Muscle layer of colon (tissue), 2 donors: ENCODE data around the gene PCYT1A.
A peak's percentile ranks its signal among the peaks of the same experiment; 100 is the strongest.

ENCODE experiments used
- H3K27ac ChIP-seq: one replicate; pipeline ENCODE4 v1.7.0; 2013; ENCODE audit warnings: low read depth, mild to moderate bottlenecking, low read length, moderate library complexity
- H3K27me3 ChIP-seq, 2 donors: one replicate each; pipeline ENCODE4 v1.7.0; 2013; ENCODE audit warnings: low read length in 2 of 2, mild to moderate bottlenecking in 2 of 2; ENCODE audit not compliant: insufficient read depth in 2 of 2, control insufficient read depth in 1 of 2
- H3K36me3 ChIP-seq: one replicate; pipeline ENCODE4 v1.7.0; 2013; ENCODE audit warnings: mild to moderate bottlenecking, low read length; ENCODE audit not compliant: insufficient read depth
- H3K4me1 ChIP-seq: one replicate; pipeline ENCODE4 v1.7.0; 2013; ENCODE audit warnings: mild to moderate bottlenecking, low read length; ENCODE audit not compliant: insufficient read depth
- H3K4me3 ChIP-seq, 2 donors: one replicate each; pipeline ENCODE4 v1.7.0; 2013; ENCODE audit warnings: low read length in 2 of 2, low read depth in 1 of 2, mild to moderate bottlenecking in 1 of 2, moderate library complexity in 1 of 2
- H3K9ac ChIP-seq: one replicate; pipeline ENCODE4 v1.7.0; 2013; ENCODE audit warnings: low read length
- H3K9me3 ChIP-seq: one replicate; pipeline ENCODE4 v1.7.0; 2013; ENCODE audit warnings: mild to moderate bottlenecking, low read length
- donor health status: abdominal sarcoma.
- donor health status: Adenocarcinoma of cecum.

The PCYT1A gene

DNA sequence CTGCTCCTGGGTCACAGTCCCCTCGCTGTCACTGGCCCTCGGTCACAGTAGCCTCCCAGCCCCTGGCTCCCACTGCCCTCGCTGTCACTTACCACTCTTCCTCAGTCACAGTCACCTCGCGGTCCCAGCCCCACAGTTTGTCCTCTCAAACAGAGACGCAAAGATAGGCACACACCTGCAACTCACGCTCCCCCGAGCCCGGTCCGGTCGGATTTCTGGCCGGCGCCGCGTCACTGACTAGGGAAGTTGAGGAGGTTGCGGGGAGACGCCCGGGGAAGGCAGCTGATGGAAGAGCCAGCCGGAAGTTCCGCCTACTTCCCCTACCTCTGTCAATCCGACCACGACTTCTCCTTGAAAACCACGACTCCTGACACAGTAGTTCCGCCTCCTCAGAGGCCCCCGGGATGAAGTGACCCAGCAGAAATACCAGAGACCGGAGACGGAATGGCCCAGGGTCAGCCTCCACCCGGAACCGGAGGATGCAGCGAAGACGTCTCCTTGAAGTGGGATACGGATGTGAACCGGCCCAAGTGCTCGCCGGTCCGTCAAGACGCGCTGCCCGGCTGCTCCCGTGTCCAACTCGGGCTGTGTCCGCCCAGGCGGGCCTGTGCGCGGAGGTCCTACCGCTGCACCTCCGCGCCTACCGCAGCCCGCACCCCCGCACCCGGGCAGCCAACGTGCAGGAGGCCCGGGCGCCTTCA lies at the start of gene PCYT1A:
TSS of gene PCYT1A (minus strand) at position 287 of the 701 bp plus-strand sequence. CDS start 17,195 bp downstream, outside the sequence.
- no peaks in the 10 kb centered on the region for H3K36me3 ChIP-seq
- peak within 1 kb of the TSS; percentile 96 for H3K27ac ChIP-seq
- H3K9me3 ChIP-seq = no peaks in the 10 kb centered on the region
- peaks cover 20% of the 10 kb centered on the region for H3K4me1 ChIP-seq
- no peaks in the 10 kb centered on the region for H3K27me3 ChIP-seq
- H3K4me3 ChIP-seq = peak within 1 kb of the TSS; percentile 80 to 99
- peak within 1 kb of the TSS; percentile 99 for H3K9ac ChIP-seq

- Histone ChIP-seq H3K27ac (no peak overlapping the region), H3K27me3 (no peaks in the 10 kb centered on the region), H3K4me3 (no peak overlapping the region), H3K9me3 (no peaks in the 10 kb centered on the region), H3K4me1 (no peaks in the 10 kb centered on the region), H3K36me3 (no peaks in the 10 kb centered on the region), H3K9ac (no peak overlapping the region)
These were observed 49.0 kb upstream of the PCYT1A start for GRCh38 chr3:196336319-196337145.

DNA sequence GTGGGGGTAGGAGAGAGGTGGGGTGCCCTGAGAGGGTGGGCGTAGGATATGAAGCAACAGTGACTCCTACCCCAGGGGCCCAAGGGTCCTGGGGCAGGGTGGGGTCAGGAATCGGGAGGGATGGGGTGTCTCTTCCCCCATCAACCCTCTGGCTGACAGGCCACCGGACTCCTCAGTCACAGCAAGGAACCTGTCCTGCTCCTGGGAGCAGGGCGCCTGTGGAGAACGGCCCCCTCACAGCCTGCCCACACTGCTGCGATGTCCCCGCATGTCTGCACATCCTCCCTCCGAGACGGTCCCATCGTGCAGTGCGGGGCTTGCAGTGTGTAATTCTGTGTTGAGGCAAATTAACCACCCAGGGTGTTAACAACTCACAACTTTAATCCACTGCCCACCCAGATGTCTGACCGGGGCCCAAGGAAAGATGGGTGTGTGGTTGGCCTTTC lies 48.0 kb upstream of the PCYT1A start:
- no peaks in the 10 kb centered on the region for H3K4me1 ChIP-seq
- no peak overlapping the region for H3K9ac ChIP-seq
- H3K27ac ChIP-seq = no peak overlapping the region
- no peaks in the 10 kb centered on the region for H3K9me3 ChIP-seq
- no peaks in the 10 kb centered on the region for H3K27me3 ChIP-seq
- no peak overlapping the region for H3K4me3 ChIP-seq
- no peaks in the 10 kb centered on the region for H3K36me3 ChIP-seq

GRCh38 chr3:196334982-196335381 lies 47.5 kb upstream of the PCYT1A start:
- H3K27me3 ChIP-seq = no peaks in the 10 kb centered on the region
- no peaks in the 10 kb centered on the region for H3K9me3 ChIP-seq
- no peak overlapping the region for H3K9ac ChIP-seq
- H3K4me3 ChIP-seq = no peak overlapping the region
- H3K36me3 ChIP-seq = no peaks in the 10 kb centered on the region
- no peak overlapping the region for H3K27ac ChIP-seq
- H3K4me1 ChIP-seq = no peaks in the 10 kb centered on the region

- Histone ChIP-seq H3K36me3 (no peaks in the 10 kb centered on the region), H3K4me3 (no peak overlapping the region), H3K27ac (no peak overlapping the region), H3K9ac (no peak overlapping the region), H3K9me3 (no peaks in the 10 kb centered on the region), H3K4me1 (no peaks in the 10 kb centered on the region), H3K27me3 (peaks cover 0 to 5% of the 10 kb centered on the region in 2 donors)
These were observed 44.6 kb upstream of the PCYT1A start for GRCh38 chr3:196332168-196332567.

DNA sequence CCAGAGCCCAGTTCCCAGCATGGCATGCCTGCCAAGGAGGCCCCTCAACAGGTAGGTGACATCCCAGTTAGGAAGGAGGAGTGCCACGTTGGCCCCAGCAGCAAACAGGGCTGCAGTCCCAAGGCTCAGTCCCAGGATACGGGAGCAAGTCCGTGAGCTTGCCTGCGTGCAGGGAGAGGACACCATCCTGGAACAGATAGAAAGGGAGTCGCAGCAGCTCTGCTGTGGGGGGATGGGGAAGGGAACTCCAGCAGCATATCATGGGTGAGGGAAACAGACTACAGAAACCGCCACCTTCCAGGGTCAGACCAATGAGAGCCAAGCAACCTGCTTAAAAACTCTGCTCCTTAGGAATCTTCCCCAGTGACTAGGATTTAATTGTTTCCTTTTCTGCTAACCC lies 39.9 kb upstream of the PCYT1A start:
- no peaks in the 10 kb centered on the region for H3K36me3 ChIP-seq
- peaks cover 0 to 6% of the 10 kb centered on the region in 2 donors for H3K27me3 ChIP-seq
- H3K4me1 ChIP-seq = no peaks in the 10 kb centered on the region
- no peak overlapping the region for H3K27ac ChIP-seq
- no peaks in the 10 kb centered on the region for H3K9me3 ChIP-seq
- H3K4me3 ChIP-seq = no peak overlapping the region
- no peak overlapping the region for H3K9ac ChIP-seq

DNA sequence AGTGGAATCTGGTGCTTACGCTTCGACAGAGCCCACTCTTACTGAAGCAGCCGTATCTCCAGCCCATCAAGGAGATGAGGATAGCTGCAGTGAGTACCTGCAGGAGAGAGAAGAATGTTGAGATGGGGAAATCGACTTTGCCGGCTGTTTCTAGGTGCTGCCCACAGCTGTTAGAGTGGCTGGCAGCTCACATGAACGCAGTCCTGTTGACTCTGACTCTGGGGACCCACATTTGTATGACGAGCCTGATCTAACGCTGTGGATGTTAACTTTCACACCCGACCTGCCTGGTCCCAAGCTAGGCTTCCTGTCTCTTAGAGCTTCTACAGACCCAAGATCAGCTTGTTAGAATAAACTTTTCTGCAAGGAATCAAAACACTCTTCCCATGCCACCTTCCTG lies 39.4 kb upstream of the PCYT1A start:
- Histone ChIP-seq H3K36me3 (no peaks in the 10 kb centered on the region), H3K9ac (no peak overlapping the region), H3K27me3 (peaks cover 0 to 6% of the 10 kb centered on the region in 2 donors), H3K9me3 (no peaks in the 10 kb centered on the region), H3K4me3 (no peak overlapping the region), H3K4me1 (no peaks in the 10 kb centered on the region), H3K27ac (no peak overlapping the region)

DNA sequence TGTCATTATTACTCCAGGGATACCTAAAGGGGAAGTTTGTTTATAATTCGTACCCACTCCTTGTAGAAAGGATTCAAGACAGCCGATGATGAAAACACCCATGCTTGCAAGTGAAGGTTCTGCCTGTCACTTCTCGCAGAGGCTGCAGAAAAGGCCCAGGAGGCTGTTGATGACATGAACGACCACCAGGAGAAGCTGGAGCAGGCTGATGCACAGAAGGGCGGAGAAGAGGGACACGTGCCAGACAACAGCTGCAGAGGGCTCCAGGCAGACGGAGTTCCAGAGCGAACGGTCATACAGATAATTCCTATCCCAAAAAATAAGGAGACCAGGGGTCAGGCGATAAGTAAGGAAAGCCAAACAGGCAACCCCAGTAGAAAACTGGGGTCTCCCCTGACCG lies 36.2 kb upstream of the PCYT1A start:
- Histone ChIP-seq H3K4me3 (no peak overlapping the region), H3K9me3 (no peaks in the 10 kb centered on the region), H3K4me1 (no peaks in the 10 kb centered on the region), H3K27ac (no peak overlapping the region), H3K36me3 (no peaks in the 10 kb centered on the region), H3K27me3 (peaks cover 0 to 6% of the 10 kb centered on the region in 2 donors), H3K9ac (no peak overlapping the region)

DNA sequence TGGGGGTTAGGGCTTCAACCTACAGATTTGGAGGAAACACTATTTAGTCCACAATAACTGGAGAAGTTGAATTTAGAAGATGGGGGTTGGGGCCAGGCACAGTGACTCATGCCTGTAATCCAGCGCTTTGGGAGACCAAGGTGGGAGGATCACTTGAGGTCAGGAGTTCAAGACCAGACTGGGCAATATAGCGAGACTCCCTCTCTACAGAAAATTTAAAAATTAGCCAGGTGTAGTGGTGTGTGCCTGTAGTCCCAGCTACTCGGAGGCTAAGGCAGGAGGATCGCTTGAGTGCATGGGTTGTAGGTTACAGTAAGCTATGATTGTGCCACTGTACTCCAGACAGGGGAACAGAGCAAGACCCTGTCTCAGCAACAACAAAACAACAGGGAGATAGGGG lies 35.5 kb upstream of the PCYT1A start:
- peaks cover 0 to 6% of the 10 kb centered on the region in 2 donors for H3K27me3 ChIP-seq
- no peaks in the 10 kb centered on the region for H3K36me3 ChIP-seq
- H3K9ac ChIP-seq = no peak overlapping the region
- H3K9me3 ChIP-seq = no peaks in the 10 kb centered on the region
- H3K4me3 ChIP-seq = no peak overlapping the region
- H3K27ac ChIP-seq = no peak overlapping the region
- no peaks in the 10 kb centered on the region for H3K4me1 ChIP-seq

DNA sequence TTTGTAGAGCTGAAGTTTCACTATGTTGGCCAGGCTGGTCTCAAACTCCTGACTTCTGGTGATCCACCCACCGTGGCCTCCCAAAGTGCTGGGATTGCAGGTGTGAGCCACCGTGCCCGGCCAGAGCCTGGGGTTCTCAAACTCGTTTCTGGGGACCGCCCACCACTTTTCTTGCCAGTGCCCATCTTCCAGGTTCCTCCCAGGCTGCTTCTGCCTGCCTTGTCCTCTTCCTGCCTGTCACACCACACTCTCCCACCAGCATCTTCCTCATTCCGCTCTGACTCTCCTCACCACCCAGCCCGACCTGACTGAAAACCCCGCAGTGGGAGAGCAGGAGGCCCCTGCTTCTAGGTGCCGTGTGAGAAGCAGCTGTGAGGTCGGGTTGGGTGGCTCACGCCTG lies 33.6 kb upstream of the PCYT1A start:
- H3K36me3 ChIP-seq = no peaks in the 10 kb centered on the region
- no peaks in the 10 kb centered on the region for H3K9me3 ChIP-seq
- no peak overlapping the region for H3K27ac ChIP-seq
- no peak overlapping the region for H3K4me3 ChIP-seq
- no peaks in the 10 kb centered on the region for H3K4me1 ChIP-seq
- no peak overlapping the region for H3K9ac ChIP-seq
- H3K27me3 ChIP-seq = no peaks in the 10 kb centered on the region

DNA sequence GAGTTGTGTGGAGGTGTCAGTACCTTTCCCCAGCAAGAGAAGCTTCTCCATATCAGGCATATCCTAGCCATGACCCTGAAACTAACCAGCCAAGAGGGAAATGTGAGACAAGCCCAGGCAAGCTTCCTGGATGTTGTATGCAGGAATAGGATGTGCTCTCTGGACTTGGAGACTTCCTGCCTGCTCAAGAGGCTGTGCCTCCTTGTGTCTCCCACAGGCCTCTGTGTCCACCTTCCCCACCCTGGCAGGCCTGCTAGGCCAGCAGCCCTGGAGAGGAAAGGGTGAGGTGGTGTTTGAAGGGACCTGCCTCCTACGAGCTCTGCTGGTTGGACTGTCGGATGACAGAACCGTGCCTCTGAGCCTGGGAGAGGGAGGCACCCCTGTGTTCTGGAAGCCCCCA lies 32.6 kb upstream of the PCYT1A start:
- H3K4me1 ChIP-seq = no peaks in the 10 kb centered on the region
- no peak overlapping the region for H3K9ac ChIP-seq
- no peak overlapping the region for H3K4me3 ChIP-seq
- H3K9me3 ChIP-seq = no peaks in the 10 kb centered on the region
- H3K27me3 ChIP-seq = no peaks in the 10 kb centered on the region
- no peaks in the 10 kb centered on the region for H3K36me3 ChIP-seq
- no peak overlapping the region for H3K27ac ChIP-seq
